Lower lobe of right lung (tissue), 2 donors: ENCODE data around the gene KCNJ12. TPM values are rescaled to one million over a fixed set of nuclear protein-coding genes. Genes with fewer than 3 reads are reported as not detected.
"Not testable (repeated sequence)": the region's sequence is repeated elsewhere in the genome, so short reads cannot be mapped to it uniquely, and the experiment has no call there.

Experiments
- ATAC-seq, 2 donors: fragments of 200-7000 bp; cut with Tn5 transposase; one replicate each; pipeline ENCODE4 v1.9.1; 2020 to 2022; ENCODE audit warnings: mild to moderate bottlenecking in 2 of 2, moderate library complexity in 2 of 2
- DNase-seq: peaks from one replicate; pipeline ENCODE4 v3.0.0-alpha.2; 2020
- H3K27ac ChIP-seq: fragments of 200-600 bp; one replicate; pipeline ENCODE4 v1.8.0; 2022
- H3K27me3 ChIP-seq: fragments of 200-600 bp; one replicate; pipeline ENCODE4 v1.8.0; 2022; ENCODE audit warnings: low read depth
- H3K36me3 ChIP-seq: fragments of 200-600 bp; one replicate; pipeline ENCODE4 v1.8.0; 2022; ENCODE audit warnings: mild to moderate bottlenecking
- H3K4me1 ChIP-seq: fragments of 200-600 bp; one replicate; pipeline ENCODE4 v1.8.0; 2022
- H3K4me3 ChIP-seq: fragments of 200-600 bp; one replicate; pipeline ENCODE4 v1.8.0; 2022; ENCODE audit warnings: mild to moderate bottlenecking
- H3K9me3 ChIP-seq: fragments of 200-600 bp; one replicate; pipeline ENCODE4 v1.8.0; 2022
- CTCF ChIP-seq: fragments of 200-600 bp; IDR thresholded peaks from one replicate; pipeline ENCODE4 v1.8.0; 2022; ENCODE audit warnings: antibody characterized with exemption, mild to moderate bottlenecking
- intact Hi-C: fragments of 100-400 bp; cut with DNase I; formaldehyde crosslinking; loops from one replicate; pipeline ENCODE4 v1.11.0; 2022
- total RNA-seq: library from RNA; stranded (reverse); fragmentation: NEBNext Ultra II Directional; extraction: Animal tissue kit (Norgen Biotek cat#: 25700); gene quantifications from one replicate; pipeline ENCODE4 v1.2.1, GENCODE V29; 2021
- donor health status: DM: no; HTN: yes; CAD: no; lungs with severe emphysema.

Gene KCNJ12
- total RNA-seq, 1 donor from 2014 or later, result 1.9 TPM

DNA sequence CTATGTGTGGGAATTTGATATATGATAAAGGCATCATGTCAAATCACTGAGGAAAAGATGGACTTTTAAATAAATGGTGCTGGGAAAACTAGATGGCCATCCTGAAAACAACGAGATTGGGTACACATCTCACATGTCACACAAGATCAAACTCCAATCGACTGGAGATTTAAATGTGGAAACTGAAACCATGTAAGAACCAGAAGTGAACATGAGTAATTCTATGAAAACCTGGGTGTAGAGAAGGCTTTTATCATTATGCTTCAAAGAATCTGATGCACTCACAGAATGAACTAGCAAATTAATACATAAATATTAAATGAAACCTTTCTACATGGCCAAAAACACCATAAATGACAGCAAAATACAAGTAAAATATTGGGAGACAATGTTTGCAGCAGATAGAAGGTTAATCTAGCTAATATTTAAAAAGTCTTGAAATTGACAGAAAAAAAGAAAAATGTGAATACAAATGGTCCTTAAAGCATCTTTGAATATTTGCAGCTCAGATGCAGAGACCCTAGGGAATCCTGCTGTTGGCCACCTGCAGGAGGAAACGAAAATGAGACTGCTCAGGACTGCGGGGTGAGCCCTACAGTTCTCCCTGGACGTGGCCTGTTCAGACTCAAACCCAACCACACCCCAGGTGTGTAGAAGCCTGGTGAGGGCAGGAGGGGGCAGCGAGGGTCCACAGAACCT is 62.3 kb downstream of the KCNJ12 start:
- H3K4me3 ChIP-seq, DNase-seq, ATAC-seq, H3K9me3 ChIP-seq, H3K27me3 ChIP-seq, H3K4me1 ChIP-seq, intact Hi-C loops, H3K27ac ChIP-seq, H3K36me3 ChIP-seq: not testable (repeated sequence)

- DNase-seq, H3K4me1 ChIP-seq, H3K27ac ChIP-seq, H3K9me3 ChIP-seq, H3K4me3 ChIP-seq, H3K36me3 ChIP-seq, ATAC-seq, intact Hi-C loops, H3K27me3 ChIP-seq: not testable (repeated sequence)
Measured at GRCh38 chr17:21439015-21439336, 62.8 kb downstream of the KCNJ12 start.

DNA sequence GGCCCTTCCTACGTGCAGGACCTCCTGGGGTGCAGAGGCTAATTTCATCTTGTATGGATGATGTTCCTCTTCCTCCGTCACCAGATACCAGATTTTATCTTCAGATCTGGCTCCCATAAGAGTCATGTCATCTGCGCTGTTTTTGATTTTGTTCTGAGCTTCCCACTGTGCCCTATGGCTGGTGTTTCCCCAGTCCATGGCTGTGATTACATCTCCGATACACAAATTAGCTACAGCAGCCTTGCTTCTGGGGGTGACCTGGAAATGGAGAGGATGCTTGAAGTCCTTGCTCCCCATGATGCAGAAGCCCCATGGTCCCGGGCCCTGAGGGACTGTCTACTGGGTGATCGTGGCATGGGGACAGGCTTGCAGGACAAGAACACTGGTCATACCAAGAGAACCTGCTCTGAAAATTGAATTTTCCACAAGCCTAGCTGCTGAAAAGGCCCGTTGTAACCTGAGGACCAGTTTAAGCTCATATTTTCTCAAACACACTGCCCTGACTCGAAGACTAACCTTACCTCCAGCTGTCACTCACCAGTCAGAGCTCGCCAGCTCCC is 69.0 kb downstream of the KCNJ12 start:
- no peak overlapping the region for H3K27ac ChIP-seq
- no peak for ATAC-seq

DNA sequence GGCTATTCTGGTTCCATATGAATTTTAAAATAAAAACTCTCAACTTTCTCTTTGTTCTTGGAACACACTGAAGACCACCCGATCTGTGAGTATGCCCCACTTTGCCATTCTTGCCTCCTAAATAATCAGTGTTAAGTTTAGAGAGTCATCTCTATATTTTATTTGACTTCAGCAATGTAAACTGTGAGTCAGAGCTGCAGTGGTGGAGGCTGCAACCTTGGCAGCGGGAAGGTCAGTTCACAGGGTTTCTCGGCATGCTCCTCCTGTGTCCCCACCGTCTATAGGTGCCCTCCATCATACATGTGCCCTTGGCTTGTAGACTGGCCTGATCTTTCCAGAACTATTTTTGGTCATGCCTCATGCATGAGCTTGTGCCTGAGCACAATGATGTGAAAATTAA is 71.4 kb downstream of the KCNJ12 start:
- H3K9me3 ChIP-seq, H3K4me3 ChIP-seq, H3K27me3 ChIP-seq, H3K4me1 ChIP-seq, DNase-seq, ATAC-seq, intact Hi-C loops, H3K27ac ChIP-seq, H3K36me3 ChIP-seq: not testable (repeated sequence)

More for the DNA sequence above, 69.0 kb downstream of the KCNJ12 start:
- intact Hi-C loops, result no loop called here
- H3K9me3 ChIP-seq, result no peaks in the 10 kb centered on the region
- H3K36me3 ChIP-seq, result no peaks in the 10 kb centered on the region
- TF ChIP-seq CTCF, result no peak
- H3K4me3 ChIP-seq, result no peak overlapping the region
- no peaks in the 10 kb centered on the region for H3K27me3 ChIP-seq
- no peaks in the 10 kb centered on the region for H3K4me1 ChIP-seq
- DNase-seq, result no peak

GRCh38 chr17:21449891-21450290 is 73.7 kb downstream of the KCNJ12 start:
- H3K4me1 ChIP-seq, result peaks cover 11% of the 10 kb centered on the region
- peak; percentile 55 for TF ChIP-seq CTCF
- H3K4me3 ChIP-seq, H3K27me3 ChIP-seq, H3K27ac ChIP-seq, H3K9me3 ChIP-seq, DNase-seq, intact Hi-C loops, H3K36me3 ChIP-seq: not testable (repeated sequence)
- ATAC-seq, result peak in 1 of 2 donors; percentile 44

DNA sequence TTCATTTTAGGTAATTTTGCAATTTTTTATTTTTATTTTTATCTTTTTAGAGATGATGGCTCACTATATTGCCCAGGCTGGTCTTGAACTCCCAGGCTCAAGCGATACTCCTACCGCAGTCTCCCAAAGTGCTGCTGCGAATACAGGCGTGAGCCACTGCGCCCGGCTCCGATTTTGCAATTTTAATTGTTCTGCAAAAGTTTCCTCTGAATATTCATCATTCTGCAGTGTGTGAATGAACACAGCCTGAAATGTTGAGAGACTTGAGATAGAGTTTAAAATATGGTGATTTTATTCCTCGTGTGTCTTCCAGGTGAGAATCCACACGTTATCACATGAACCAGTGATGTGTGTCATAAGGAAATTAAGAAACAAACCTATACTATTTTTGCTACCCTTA is 75.8 kb downstream of the KCNJ12 start:
- peaks cover 3% of the 10 kb centered on the region for H3K27me3 ChIP-seq
- intact Hi-C loops, result no loop called here
- no peaks in the 10 kb centered on the region for H3K9me3 ChIP-seq
- no peak for DNase-seq
- no peaks in the 10 kb centered on the region for H3K36me3 ChIP-seq
- H3K4me3 ChIP-seq, result no peak overlapping the region
- H3K4me1 ChIP-seq, result peaks cover 14% of the 10 kb centered on the region
- H3K27ac ChIP-seq, result no peak overlapping the region
- no peak for ATAC-seq
- TF ChIP-seq CTCF, result no peak

- H3K9me3 ChIP-seq, result no peaks in the 10 kb centered on the region
- H3K4me1 ChIP-seq, result peaks cover 19% of the 10 kb centered on the region
- no peak overlapping the region for H3K27ac ChIP-seq
- DNase-seq (peak; percentile 73), ATAC-seq (peak; percentile 64 to 65)
- peak; percentile 54 for TF ChIP-seq CTCF
- intact Hi-C loops, result no loop called here
- peak overlapping the region; percentile 25 for H3K4me3 ChIP-seq
- no peaks in the 10 kb centered on the region for H3K36me3 ChIP-seq
- H3K27me3 ChIP-seq, result peaks cover 3% of the 10 kb centered on the region
Measured at GRCh38 chr17:21452377-21453143, 76.4 kb downstream of the KCNJ12 start.
